Nephron (organoid): ENCODE measurements around the gene HIGD1C.

Source experiments
- H3K27ac Mint-ChIP-seq, 3 experiments: 2 replicates each; pipeline ENCODE4 v1.8.0; 2020; ENCODE audit warnings: mixed read lengths in 3 of 3, mild to moderate bottlenecking in 2 of 3, moderate library complexity in 1 of 3
- H3K27me3 Mint-ChIP-seq: 2 replicates; pipeline ENCODE4 v1.8.0; 2021; ENCODE audit warnings: low read depth, mild to moderate bottlenecking, moderate library complexity, mixed read lengths
- H3K36me3 Mint-ChIP-seq: 2 replicates; pipeline ENCODE4 v1.8.0; 2020; ENCODE audit warnings: low read depth, mixed read lengths
- H3K4me1 Mint-ChIP-seq: 2 replicates; pipeline ENCODE4 v1.8.0; 2020; ENCODE audit warnings: mixed read lengths
- H3K4me3 Mint-ChIP-seq, 3 experiments: 2 replicates each; pipeline ENCODE4 v1.8.0; 2020; ENCODE audit warnings: mild to moderate bottlenecking in 3 of 3, mixed read lengths in 3 of 3, moderate library complexity in 2 of 3
- H3K9me3 Mint-ChIP-seq: 2 replicates; pipeline ENCODE4 v1.8.0; 2020; ENCODE audit warnings: mixed read lengths
- TF ChIP-seq, protein P1 (sequence below), 3 experiments: fragments of 200-600 bp; sonication (generic); IDR thresholded peaks; one replicate each; pipeline ENCODE4 v1.5.0; 2021; ENCODE audit warnings: antibody characterized with exemption in 3 of 3; ENCODE audit not compliant: unreplicated experiment in 3 of 3

Gene HIGD1C

DNA sequence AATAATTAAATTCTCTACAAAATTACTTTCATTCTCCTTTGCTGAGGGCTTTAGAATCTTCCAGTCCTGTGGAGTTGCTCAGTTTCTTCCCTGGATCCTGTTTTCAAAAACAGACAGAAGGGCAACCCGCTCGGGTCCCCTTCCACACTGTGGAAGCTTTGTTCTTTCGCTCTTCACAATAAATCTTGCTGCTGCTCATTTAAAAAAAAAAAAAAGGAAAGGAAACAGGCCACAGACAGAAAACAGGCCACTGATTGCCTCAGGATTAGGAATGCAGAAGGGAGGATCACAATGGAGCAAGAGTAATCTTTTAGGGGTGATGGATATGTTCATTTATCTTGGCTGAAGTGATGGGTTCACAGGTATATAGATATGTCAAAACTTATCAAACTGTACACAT lies 29.5 kb upstream of the HIGD1C start:
- Mint-ChIP-seq H3K9me3 (peaks cover 17% of the 10 kb centered on the region), H3K27ac (peak overlapping the region; percentile 92 to 97 (median 94)), H3K27me3 (no peaks in the 10 kb centered on the region), H3K4me1 (peaks cover 46% of the 10 kb centered on the region), H3K4me3 (peak overlapping the region; percentile 33 to 72 (median 54)), H3K36me3 (peaks cover 2% of the 10 kb centered on the region)
- TF ChIP-seq, protein P1, sequence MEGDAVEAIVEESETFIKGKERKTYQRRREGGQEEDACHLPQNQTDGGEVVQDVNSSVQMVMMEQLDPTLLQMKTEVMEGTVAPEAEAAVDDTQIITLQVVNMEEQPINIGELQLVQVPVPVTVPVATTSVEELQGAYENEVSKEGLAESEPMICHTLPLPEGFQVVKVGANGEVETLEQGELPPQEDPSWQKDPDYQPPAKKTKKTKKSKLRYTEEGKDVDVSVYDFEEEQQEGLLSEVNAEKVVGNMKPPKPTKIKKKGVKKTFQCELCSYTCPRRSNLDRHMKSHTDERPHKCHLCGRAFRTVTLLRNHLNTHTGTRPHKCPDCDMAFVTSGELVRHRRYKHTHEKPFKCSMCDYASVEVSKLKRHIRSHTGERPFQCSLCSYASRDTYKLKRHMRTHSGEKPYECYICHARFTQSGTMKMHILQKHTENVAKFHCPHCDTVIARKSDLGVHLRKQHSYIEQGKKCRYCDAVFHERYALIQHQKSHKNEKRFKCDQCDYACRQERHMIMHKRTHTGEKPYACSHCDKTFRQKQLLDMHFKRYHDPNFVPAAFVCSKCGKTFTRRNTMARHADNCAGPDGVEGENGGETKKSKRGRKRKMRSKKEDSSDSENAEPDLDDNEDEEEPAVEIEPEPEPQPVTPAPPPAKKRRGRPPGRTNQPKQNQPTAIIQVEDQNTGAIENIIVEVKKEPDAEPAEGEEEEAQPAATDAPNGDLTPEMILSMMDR (IDR thresholded peaks at IDR 0.05; ENCODE audit: unreplicated experiment in 3 of 3) = no peak

DNA sequence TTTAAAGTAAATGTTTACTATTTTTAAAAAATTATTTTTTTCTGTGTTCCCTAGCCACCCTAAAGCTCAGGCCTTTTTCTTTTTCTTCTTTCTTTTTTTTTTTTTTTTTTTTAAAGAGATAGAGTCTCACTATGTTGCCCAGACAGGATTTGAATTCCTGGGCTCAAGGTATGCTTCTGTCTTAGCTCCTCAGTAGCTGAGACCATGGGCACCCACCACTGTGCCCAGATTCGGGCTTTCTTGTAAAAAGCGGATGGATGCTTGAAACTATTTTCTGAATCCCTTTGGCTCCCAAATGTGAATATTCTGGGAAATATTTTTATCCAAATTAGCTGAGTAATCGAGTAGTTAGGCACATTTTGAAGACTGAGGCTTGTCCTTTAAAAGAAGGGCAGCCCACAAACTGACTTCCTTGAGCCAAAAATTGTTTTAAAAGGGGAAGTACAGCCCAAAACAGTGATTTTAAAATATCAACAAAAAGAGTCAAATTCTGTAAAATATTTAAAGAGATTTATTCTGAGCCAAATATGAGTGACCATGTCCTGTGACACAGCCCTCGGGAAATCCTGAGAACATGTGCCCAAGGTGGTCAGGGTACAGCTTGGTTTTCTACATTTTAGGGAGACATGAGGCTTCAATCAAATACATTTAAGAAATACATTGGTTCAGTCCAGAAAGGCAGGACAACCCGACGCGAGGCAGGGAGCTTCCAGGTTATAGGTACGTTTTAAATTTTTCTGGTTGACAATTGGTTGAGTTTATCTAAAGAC lies 28.8 kb upstream of the HIGD1C start:
- Mint-ChIP-seq H3K36me3 (peaks cover 2% of the 10 kb centered on the region), H3K27me3 (no peaks in the 10 kb centered on the region)

GRCh38 chr12:50924131-50924438 lies 28.3 kb upstream of the HIGD1C start:
- TF ChIP-seq, protein P1 (IDR thresholded peaks at IDR 0.05; ENCODE audit: unreplicated experiment in 3 of 3) = no peak
- peak overlapping the region; percentile 92 to 98 (median 92) for H3K27ac Mint-ChIP-seq
- H3K27me3 Mint-ChIP-seq = no peaks in the 10 kb centered on the region
- peaks cover 56% of the 10 kb centered on the region for H3K4me1 Mint-ChIP-seq
- peak overlapping the region; percentile 51 to 89 (median 78) for H3K4me3 Mint-ChIP-seq
- H3K9me3 Mint-ChIP-seq = peaks cover 7% of the 10 kb centered on the region
- H3K36me3 Mint-ChIP-seq = peaks cover 4% of the 10 kb centered on the region

More for the DNA sequence above, 28.8 kb upstream of the HIGD1C start:
- peaks cover 11% of the 10 kb centered on the region for H3K9me3 Mint-ChIP-seq
- H3K27ac Mint-ChIP-seq = peak overlapping the region; percentile 92 to 98 (median 92)
- TF ChIP-seq, protein P1 (IDR thresholded peaks at IDR 0.05; ENCODE audit: unreplicated experiment in 3 of 3) = no peak
- H3K4me1 Mint-ChIP-seq = peaks cover 53% of the 10 kb centered on the region
- peak overlapping the region; percentile 51 to 89 (median 78) for H3K4me3 Mint-ChIP-seq

DNA sequence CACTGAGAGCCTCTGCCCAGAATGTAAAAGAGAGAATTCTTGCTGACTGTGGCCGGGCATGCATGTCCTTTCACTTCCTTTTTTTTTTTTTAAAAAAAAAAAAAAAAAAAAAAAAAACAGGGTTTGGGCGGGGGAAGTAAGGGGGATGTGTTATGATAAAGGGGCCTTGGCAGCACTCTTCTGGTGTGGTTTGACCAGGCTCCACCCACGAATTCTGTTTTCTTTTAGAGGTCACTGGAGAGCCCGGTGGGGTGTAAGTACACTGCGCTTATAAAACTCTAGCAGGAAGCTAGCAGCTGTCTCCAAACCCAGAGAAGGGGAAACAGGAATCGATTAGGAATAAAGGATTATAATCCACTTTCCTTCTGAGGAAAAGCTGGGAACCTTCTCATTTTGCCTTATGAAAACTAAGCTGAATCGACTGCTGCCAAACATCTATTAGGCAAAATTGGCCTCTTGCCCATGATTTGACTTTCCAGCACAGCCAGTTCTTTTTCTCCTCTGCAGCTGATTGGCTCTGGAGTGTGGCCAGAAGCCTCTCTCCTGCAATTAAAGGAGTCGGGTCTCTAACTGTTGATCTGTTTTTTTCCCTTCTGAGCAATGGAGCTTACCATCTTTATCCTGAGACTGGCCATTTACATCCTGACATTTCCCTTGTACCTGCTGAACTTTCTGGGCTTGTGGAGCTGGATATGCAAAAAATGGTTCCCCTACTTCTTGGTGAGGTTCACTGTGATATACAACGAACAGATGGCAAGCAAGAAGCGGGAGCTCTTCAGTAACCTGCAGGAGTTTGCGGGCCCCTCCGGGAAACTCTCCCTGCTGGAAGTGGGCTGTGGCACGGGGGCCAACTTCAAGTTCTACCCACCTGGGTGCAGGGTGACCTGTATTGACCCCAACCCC lies 27.7 kb upstream of the HIGD1C start:
- peaks cover 4% of the 10 kb centered on the region for H3K36me3 Mint-ChIP-seq
- no peaks in the 10 kb centered on the region for H3K27me3 Mint-ChIP-seq
- H3K9me3 Mint-ChIP-seq = peaks cover 5% of the 10 kb centered on the region
- H3K27ac Mint-ChIP-seq = peak overlapping the region; percentile 92 to 98 (median 92)
- peaks cover 60% of the 10 kb centered on the region for H3K4me1 Mint-ChIP-seq
- TF ChIP-seq, protein P1 (IDR thresholded peaks at IDR 0.05; ENCODE audit: unreplicated experiment in 3 of 3) = no peak
- peak overlapping the region; percentile 78 to 95 (median 89) for H3K4me3 Mint-ChIP-seq

- Mint-ChIP-seq H3K36me3 (peaks cover 8% of the 10 kb centered on the region), H3K27me3 (no peaks in the 10 kb centered on the region), H3K9me3 (no peaks in the 10 kb centered on the region), H3K27ac (peak overlapping the region; percentile 92 to 98 (median 92)), H3K4me1 (peaks cover 60% of the 10 kb centered on the region), H3K4me3 (peak overlapping the region; percentile 78 to 95 (median 89))
- TF ChIP-seq, protein P1 (IDR thresholded peaks at IDR 0.05; ENCODE audit: unreplicated experiment in 3 of 3) = no peak
Observed at GRCh38 chr12:50925342-50925651, 27.0 kb upstream of the HIGD1C start.
